HG02623 (cell line): Measurements from ENCODE around the gene TMEM91.
"Not testable (repeated sequence)": the region's sequence is repeated elsewhere in the genome, so short reads cannot be mapped to it uniquely, and the experiment has no call there.

Experiments
- ATAC-seq: cut with Tn5 transposase; IDR thresholded peaks from one replicate; pipeline ENCODE4 v1.9.1; 2021; ENCODE audit warnings: moderate library complexity; ENCODE audit not compliant: unreplicated experiment

The TMEM91 gene

GRCh38 chr19:41373993-41374392, 2.3 kb upstream of the TMEM91 start:
- ATAC-seq: no peak

- no peak for ATAC-seq
Observed at GRCh38 chr19:41376998-41377365, 649 bp downstream of the TMEM91 start.

- no peak for ATAC-seq
Observed at GRCh38 chr19:41377977-41378709, 1.8 kb downstream of the TMEM91 start.

DNA sequence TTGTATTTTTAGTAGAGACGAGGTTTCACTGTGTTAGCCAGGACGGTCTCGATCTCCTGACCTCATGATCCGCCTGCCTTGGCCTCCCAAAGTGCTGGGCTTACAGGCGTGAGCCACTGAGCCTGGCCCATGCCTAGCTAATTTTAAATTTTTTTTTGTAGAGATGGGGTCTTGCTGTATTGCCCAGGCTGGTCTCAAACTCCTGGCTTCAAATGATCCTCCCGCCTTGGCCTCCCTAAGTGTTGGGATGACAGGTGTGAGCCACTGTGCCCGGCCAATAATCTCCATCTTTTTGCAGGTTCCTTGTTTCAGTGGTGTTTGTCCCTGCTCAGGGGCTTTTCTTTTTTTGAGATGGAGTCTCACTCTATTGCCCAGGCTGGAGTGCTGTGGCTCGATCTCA, 5.2 kb downstream of the TMEM91 start:
- ATAC-seq: not testable (repeated sequence)

DNA sequence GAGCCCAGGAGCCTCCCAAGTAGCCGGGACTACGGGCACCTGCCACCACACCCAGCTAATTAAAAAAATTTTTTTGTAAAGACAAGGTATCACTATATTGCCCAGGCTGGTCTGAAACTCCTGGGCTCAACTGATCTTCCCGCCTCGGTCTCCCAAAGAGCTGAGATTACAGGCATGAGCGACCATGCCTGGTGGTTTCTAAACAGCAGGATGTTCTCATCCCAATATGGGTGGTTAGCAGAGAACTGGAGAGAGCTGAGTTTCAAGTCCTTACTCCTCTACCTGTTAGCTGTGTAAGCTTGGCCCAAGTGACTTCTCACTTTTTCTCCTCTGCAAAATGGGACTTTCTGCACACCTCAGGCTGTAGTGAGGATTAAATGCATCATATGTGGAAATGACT, 8.0 kb downstream of the TMEM91 start:
- ATAC-seq: no peak

GRCh38 chr19:41386442-41386841, 10.1 kb downstream of the TMEM91 start:
- ATAC-seq: no peak

GRCh38 chr19:41391618-41392017, 15.3 kb downstream of the TMEM91 start:
- ATAC-seq: no peak

- ATAC-seq: no peak
Observed at GRCh38 chr19:41392775-41393174, 16.4 kb downstream of the TMEM91 start.

DNA sequence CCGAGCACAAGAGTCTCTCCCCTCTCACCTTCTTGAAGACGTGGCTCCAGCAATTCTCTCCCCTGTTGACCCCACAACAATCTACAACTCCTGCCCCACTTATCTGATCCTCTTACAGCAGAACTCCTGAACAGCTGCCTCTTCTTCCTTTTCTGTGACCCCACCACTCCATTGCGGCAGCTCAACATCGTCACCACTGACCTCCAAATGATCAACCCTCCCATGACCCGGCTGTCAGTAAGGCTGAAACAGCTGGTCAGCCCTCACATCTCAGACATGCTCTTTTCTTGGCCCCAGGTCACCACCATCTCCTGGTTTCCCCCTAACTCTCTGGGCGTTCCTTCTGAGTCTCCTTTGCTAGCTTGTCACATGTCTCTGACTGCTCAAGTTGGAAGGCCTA, 19.0 kb downstream of the TMEM91 start:
- no peak for ATAC-seq

DNA sequence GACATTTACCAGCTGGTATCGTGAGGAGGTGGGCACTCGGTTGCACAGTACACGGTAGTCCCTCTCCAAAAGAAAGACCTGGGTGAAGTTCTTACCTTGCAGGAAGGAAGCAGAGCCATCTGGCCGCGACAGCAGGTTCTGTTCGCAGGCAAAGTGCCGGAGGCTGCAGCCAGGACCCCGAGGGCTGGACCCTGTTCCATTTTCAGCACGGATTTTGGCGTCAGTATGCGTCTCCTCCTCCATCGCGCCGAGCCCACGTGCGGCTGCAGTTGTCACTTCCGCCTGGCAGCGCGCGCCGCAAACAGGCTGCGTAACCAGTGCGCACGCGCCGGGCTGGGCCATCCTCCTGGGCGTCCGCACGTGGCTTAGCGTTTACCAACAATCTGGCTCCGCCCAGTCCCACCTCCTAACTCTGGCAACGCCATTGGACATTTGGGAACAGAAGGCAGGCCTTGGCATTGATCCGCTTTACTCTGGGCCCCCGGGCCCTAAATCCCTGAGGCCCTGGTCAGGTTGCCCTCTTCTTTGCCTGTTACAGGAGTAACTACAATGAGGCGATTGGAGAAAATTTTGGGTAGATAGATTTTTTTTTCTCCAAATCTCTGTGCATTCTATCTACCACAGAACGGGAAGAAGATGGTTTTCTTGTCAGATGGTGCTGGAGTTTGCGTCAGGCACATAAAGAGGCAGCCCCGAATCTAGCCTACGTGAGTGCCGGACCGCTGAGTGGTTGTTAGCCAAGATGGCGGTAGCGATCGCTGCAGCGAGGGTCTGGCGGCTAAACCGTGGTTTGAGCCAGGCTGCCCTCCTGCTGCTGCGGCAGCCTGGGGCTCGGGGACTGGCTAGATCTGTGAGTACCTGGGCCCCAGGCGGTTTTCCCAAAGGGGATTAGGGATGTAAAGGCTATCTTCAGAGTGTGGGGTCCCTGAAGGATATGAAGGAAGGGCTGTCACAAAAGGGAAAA, 21.0 kb downstream of the TMEM91 start, which contains the start of the genes BCKDHA and EXOSC5:
TSS of gene BCKDHA (plus strand) at position 733 of the 964 bp plus-strand sequence. CDS start at position 743, 10 bp downstream.
TSS of gene EXOSC5 (minus strand) at position 274 of the 964 bp plus-strand sequence. CDS start at position 243, 31 bp downstream.
- peak; percentile 85 for ATAC-seq

DNA sequence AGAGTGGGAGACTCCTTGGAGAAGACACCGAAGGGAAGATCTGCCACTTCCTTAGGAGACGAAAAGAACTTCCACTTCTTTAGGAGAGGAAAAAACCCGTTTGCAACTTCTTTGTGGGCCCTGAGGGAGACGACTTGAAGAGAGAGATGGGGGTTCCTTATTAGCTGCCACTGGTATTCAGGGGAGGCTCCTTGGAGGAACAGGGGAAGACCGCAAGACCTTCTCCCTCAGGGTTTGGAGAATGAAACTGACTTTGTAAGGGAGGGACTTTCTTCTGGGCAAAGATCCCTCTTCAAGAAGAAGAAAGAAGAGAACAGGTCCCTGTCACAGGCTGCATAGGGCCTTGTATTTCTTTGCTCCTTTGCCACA, 21.7 kb downstream of the TMEM91 start:
- ATAC-seq: no peak

DNA sequence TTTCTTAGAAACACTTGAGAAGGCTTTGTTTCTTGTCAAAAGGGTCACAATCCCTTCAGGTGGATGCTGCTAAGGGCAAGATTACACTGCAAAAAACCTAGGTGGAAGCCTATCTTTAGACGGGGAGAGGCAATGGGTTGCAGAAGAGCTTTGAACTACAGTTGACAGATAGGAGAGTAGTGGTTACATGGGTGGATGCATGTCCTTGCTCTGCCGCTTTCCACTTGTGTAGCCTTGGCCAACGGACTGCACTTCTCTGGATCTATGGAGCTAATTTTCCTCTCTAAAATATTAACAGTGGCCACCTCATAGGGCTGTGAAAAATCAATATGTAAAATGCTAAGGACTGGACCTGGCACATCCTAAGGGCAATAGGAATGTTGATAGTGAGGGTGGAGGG, 22.3 kb downstream of the TMEM91 start:
- no peak for ATAC-seq

GRCh38 chr19:41399091-41399490, 22.8 kb downstream of the TMEM91 start:
- no peak for ATAC-seq

DNA sequence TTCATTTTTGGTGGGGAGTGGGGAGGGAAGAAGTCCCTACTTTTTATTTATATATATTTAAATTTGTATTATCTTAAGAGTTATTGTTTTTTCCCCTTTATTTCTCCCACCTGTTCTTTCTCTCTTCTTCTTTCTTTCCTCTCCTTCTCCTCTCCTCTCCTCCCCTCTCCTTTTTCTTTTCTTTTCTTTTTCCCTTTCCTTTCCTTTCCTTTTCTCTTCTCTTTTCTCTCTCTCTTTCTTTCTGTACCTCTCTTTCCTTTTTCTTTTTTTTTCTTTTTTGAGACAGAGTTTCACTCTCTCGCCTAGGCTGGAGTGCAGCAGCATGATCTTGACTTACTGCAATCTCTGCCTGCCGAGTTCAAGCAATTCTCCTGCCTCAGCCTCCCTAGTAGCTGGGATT, 23.2 kb downstream of the TMEM91 start:
- ATAC-seq: no peak

GRCh38 chr19:41401483-41401882, 25.1 kb downstream of the TMEM91 start:
- no peak for ATAC-seq

DNA sequence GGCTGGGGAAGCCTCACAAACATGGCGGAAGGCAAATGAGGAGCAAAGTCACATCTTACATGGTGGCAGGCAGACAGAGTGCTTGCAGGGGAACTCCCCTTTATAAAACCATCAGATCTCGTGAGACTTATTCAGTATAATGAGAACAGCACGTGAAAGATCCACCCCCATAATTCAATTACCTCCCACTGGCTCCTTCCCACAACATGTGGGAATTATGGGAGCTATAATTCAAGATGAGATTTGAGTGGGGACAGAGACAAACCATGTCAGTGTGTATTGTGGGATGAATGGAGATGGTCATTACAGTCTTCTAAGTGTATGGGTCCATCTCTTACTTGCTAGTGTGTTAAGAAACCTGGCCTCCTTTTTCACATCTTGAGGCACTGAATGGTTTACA, 25.7 kb downstream of the TMEM91 start:
- ATAC-seq: no peak

DNA sequence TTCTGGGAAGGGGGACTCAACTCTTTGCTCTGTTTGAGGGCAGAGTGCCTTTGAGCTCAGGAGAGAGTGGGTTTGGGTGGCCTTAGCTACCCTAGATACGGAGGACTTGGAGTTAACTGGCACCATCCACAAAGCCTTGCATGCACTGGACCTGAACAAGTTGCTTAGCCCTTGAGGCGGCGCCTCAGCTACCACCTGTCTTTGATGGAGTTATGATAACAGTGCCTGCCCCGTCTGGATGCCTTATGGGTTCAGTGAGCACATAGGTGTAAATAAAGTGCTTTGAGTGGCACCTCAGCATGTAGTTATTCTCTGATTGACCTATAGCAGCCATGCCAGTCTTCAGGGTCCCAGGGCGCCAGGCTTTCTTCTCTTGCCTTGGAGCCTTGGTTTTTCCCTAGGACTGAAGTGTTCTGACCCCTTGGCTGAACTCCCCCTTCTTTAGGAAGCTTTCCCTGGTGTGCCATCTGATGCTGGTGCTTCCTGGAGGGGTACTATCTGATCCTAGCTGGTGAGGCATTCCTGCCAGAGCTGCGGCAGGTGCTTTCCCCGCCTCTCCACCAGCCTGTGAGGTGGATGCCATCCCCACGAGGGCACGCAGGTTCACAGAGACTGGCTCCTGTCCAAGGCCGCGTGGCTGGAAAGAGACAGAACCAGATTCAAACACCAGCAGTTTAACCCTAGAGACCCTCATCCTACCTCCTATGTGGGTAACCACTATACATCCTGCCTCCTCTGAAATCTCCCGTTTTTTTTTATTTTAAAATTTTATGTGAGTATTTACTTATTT, 27.0 kb downstream of the TMEM91 start:
- ATAC-seq: no peak

DNA sequence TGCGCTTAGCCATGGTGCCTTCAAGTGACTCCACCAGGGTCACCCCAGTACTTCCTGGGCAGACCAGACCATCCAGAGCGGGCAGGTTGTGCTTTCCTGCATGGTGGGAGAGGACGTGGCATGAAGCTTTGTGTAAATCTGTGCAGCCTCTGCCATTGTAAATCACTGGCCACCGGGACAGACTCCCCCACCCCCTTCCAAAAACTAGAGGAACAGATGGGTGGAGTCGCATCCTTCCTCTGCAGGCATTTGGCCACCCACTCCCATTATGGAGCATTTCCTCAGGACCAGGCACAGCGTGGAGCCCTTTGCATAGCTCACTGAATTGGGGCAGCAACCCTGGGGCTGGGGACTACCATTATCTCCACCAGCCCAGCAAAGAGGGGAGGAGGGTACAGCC, 29.4 kb downstream of the TMEM91 start:
- no peak for ATAC-seq

DNA sequence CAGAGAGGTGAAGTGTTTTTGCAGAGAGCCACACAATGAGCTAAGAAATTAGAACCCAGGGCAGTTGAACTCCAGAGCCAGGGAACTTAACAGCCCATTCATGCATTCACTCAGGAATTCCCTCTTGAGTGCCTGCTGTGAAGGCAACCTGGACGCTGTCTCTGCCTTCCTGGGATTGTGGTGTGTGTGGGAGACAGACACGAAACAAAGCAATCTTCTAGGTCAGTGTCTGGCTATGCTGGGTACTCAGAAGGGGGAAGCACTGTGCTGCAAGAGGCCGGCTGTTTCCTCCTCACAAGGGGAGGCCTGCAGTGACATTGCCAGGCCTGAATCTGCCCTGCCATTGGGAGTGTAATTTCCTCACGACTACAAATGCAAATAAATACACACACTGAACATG, 30.9 kb downstream of the TMEM91 start:
- ATAC-seq: no peak

DNA sequence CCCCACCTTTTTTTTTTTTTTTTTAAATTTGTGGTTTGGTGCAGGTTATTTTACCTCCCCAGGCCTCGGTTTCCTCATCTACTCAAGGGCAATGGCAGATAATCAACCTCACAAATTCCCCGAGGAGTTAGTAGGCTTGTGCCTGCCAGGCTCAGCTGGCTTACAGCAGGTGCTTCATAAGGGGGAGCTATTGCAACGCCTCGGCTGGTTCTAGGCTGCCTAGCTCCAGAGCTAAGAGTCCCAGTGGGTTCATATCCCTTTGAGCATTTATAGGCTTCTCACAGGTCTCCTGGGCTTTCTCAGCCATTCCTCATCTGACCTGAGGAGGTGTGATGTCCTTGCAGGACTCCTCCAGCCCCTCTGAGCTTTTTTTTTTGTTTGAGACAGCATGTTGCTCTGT, 31.9 kb downstream of the TMEM91 start:
- no peak for ATAC-seq

GRCh38 chr19:41408846-41409245, 32.5 kb downstream of the TMEM91 start:
- not testable (repeated sequence) for ATAC-seq
